Measurements from ENCODE around the gene RCBTB2.
A peak's percentile ranks its signal among the peaks of the same experiment; 100 is the strongest.
"Not testable (repeated sequence)": the region's sequence is repeated elsewhere in the genome, so short reads cannot be mapped to it uniquely, and the experiment has no call there.

Gene RCBTB2

GRCh38 chr13:48493066-48493765, 39.7 kb downstream of the RCBTB2 start:
- DNase-seq = no peak

GRCh38 chr13:48492470-48493065, 40.3 kb downstream of the RCBTB2 start:
- DNase-seq = peak; percentile 22 to 100

- DNase-seq = peak in 1 of 2 donors; percentile 91
These were observed 40.8 kb downstream of the RCBTB2 start for GRCh38 chr13:48492096-48492440.

DNA sequence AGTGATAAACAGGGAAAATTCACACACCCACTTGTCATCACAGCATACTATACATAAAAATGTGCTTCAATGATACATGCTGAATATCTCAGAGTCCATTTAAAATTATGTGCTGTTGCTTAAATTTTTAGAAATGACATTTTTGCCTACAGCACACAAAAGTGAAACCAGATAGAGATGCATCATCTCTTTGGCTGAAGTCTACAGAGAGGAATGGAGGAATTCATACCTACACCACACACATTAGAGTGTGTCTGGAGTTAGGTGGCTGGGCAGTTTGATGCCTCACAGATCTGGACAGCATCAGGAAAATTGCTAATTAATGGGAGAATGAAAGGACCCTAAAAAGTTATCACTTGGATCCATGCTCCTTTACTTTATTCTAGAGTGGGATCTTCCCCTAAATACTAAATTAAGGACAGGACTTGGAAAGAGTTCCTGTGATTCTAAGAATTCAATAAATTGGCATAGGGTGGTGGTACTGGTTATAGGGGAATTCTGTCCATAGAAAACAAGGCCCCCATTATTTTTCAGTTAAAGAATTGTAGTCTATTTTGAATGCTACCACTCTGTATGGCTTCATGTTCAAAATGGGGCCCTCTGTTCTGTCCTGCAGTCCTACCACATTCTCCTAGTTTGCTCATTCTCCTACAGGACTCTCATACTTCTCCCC, 41.3 kb downstream of the RCBTB2 start:
- peak in 1 of 2 donors; percentile 40 for DNase-seq

GRCh38 chr13:48490241-48490640, 42.6 kb downstream of the RCBTB2 start:
- DNase-seq = no peak

DNA sequence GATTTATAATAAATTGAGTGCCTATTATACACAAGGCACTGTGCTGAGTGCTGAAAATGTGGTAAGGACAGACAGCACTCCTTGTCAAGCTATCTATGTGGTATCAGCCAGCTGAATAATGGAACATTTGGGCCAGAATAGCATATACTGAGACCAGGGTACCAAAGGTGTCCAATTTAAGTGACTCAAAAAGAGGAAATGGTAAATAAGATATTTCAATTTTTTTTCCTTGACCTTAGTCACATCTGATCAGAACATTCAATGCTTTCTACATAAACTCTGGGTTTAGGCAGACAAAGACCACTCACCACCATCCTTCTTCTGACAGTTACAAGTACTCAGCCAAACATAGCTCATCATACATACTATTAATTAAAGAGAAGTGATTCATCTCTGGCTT, 43.2 kb downstream of the RCBTB2 start:
- no peak for DNase-seq

- DNase-seq = no peak
These were observed 43.9 kb downstream of the RCBTB2 start for GRCh38 chr13:48488995-48489394.

- no peak for DNase-seq
These were observed 44.9 kb downstream of the RCBTB2 start for GRCh38 chr13:48487968-48488367.

GRCh38 chr13:48486836-48487235, 46.0 kb downstream of the RCBTB2 start:
- no peak for DNase-seq

- peak in 1 of 2 donors; percentile 24 for DNase-seq
These were observed 46.5 kb downstream of the RCBTB2 start for GRCh38 chr13:48486362-48486761.

DNA sequence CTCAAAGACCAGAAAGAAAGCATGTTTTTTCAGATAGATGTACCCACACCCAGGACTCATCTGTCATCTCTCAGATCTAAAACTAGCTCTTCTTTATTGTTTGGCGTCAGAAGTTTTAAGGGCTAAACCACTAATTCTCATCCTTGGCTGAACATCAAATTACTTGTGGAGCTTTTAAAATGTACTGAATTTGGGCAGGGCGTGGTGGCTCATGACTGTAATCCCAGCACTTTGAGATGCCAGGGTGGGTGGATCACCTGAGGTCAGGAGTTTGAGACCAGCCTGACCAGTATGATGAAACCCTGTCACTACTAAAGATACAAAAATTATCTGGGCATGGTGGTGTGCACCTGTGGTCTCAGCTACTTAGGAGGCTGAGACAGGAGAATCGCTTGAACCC, 47.4 kb downstream of the RCBTB2 start:
- no peak for DNase-seq

GRCh38 chr13:48483575-48483974, 49.3 kb downstream of the RCBTB2 start:
- DNase-seq = no peak

DNA sequence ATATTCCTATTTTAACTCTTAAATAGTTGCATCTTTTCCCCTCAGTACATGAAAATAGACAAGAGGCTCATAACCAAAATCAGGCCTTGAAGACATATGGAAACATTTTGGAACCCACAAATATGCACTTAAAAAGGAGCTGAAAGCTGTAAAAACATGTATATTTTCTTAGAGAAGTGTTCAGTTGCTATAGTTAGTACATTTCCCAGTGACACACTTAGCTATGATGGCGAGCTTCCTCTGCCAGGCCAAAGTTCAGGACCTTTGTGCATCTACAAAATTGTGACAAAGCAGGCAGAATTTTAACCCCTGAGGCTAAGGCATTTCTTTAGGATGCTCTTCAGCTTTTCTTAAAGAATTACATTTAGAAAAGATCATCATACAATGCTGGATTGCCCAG, 54.5 kb downstream of the RCBTB2 start:
- no peak for DNase-seq

- DNase-seq = no peak
These were observed 55.6 kb downstream of the RCBTB2 start for GRCh38 chr13:48477191-48477855.

- DNase-seq = no peak
These were observed 56.2 kb downstream of the RCBTB2 start for GRCh38 chr13:48476686-48477085.

- no peak for DNase-seq
These were observed 56.7 kb downstream of the RCBTB2 start for GRCh38 chr13:48476215-48476614.

DNA sequence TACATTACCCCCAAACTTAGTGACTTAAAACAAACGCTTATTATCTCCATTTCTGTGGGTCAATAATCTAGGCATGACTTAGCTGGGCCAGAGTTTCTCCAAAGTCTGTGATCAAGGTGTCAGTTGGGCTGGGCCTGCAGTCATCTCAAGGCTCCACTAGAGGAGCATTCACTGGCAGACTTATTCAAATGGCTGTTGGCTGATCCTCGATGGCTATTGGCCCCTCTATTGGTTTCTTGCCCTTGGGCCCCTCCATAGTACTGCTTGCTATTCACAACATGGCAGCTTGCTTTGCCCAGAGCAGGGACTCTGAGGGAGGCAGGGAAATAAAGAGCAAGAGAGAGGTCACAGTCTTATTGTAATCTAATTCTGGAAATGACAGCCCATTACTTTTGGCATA, 57.6 kb downstream of the RCBTB2 start:
- DNase-seq = no peak

DNA sequence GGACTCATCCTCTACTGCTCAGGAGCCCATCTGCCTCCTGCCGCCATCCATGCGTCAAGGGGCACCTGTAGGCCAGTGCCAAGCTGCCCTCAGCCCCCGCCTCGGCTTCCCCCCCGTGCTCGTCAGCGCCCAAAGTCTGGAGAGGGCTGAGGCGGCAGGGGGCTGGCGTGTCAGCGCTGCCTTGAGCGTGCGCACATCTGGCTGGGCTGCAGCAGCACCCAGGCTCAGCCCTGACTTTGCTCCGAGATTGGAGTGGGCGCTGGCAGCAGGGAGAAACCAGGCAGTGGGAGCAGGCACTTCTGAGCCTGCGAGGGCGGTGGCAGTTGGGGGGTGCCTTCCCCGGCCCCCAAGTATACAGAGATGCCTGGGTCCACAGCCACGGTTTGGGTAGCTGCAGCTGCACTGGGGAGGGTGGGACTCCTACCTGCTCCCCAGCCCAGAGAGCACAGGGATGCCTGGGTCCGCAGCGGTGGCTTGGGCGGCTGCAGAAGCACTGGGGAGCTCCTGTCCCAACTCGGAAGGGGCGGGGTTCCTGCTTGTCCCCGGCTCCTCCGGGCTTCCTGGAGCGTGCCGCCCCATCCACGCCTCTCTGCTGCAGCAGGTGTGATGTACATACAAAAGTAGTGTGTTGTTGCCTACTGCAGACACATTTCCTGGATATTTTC, 75.2 kb downstream of the RCBTB2 start:
- DNase-seq = no peak

DNA sequence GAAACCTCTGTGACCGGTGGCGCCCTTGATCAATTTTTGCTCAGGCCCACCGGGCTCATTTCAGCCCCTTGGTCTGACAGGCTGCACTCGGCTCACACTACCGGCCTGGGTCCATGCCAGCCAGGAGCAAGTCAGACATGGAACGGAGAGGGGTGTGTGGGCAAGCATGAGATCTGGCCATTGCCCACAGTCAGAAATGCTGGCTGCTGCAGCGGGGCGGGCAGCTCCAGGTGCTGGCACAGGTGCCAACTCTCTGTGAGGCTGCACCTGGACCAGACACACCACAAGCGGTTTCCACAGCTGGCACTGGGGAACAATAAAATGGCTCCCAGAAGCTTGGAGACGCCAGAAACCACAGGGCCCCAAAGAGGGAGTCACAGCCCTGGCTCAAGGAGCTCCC, 76.3 kb downstream of the RCBTB2 start:
- no peak for DNase-seq

DNA sequence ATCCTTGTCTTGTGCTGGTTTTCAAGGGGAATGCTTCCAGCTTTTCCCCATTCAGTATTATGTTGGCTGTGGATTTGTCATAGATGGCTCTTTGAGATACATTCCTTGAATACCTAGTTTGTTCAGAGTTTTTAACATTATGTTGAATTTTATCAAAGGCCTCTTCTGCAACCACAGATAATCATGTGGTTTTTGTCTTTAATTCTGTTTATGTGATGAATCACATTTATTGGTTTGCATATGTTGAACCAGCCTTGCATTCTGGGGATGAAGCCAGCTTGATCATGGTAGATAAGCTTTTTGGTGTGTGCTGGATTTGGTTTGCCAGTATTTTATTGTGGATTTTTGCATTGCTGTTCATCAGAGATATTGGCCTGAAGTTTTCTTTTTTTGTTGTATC, 81.7 kb downstream of the RCBTB2 start:
- not testable (repeated sequence) for DNase-seq

DNA sequence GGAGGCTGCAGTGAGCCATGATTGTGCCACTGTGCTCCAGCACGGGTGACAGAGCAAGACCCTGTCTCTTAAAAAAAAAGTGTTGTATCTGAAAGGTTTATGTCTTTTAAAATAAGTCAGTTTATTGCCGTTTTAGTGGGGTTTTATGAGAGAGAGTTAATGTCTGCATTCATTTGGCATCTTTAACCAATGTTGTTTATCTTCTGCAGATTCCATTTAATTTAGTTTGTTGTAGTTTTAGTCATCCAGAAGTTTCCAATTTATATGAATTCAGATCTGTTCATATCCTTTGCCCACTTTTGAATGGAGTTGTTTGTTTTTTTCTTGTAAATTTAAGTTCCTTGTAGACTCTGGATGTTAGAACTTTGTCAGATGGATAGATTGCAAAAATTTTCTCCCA, 83.2 kb downstream of the RCBTB2 start:
- no peak for DNase-seq

DNA sequence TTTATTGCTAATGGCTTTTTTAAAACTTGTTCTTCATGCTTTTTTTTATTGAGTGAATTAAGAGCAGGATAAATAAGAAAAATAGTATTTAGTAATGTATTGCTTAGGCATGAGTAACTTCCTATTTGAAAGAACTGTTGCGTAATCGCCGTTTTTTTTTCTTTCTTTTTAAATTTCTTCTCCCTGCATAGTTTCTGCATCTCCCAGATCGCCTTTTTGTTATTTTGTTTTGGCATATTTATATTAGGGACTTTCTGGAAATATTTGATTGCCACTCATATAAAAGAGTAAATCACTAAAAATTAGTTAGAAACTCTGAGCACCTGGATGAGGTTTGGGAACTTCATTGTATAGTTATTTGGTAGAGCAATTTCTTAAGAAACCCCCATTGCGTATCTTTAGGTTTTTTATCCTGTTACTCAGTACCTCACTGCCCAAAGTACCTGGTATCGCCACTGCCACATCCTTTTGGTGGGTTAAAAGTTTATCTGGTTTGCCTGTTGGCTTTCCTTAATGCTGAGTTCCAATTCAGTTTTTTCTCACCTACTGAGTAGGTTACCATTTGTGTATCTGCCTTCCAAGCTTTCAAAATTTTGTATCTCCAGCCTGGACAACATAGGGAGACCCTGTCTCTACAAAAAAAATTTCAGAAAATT, 83.8 kb downstream of the RCBTB2 start:
- DNase-seq = peak in 1 of 2 donors; percentile 42

Measured in bone marrow (tissue), 2 donors.